22Rv1 (cell line): Measurements from ENCODE around the gene SLC35G3.

ENCODE experiments used
- ZFX ChIP-seq: fragments of 450-650 bp; IDR thresholded peaks from 2 replicates; pipeline ENCODE4 v1.6.1; 2017; ENCODE audit warnings: antibody characterized with exemption, borderline replicate concordance
- TF ChIP-seq, protein P1 (sequence below): fragments of 450-650 bp; IDR thresholded peaks from 2 replicates; pipeline ENCODE4 v1.5.1; 2017; ENCODE audit warnings: mild to moderate bottlenecking

DNA sequence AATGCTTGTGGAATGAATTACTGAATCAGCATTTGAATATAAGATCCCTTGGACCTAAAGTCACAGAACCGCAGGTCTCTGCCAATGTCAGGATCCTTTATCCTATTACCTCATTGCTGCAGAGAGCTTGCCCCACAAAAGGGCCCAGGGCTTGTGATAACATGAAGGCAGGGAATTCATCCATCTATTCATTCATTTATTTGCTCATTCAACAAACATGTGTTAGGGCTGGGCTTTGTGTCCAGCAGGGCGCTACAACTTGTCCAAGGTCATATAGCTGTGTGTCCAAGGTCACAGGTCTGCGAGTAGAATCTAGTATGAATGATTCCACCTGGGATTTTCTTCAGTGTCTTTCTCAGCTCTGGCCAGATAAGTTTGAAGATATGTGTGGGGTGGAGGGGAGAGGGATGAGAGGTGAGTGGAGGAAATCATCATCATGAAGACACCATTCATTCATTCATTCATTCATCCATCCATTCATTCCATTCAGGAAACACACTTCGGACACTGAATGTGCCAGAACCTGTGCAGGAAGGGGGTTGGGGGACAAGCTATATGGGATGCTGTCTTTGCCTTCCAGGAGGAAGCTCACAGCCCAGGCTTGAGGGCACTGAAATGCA lies 47.9 kb downstream of the SLC35G3 start:
- TF ChIP-seq, protein P1, sequence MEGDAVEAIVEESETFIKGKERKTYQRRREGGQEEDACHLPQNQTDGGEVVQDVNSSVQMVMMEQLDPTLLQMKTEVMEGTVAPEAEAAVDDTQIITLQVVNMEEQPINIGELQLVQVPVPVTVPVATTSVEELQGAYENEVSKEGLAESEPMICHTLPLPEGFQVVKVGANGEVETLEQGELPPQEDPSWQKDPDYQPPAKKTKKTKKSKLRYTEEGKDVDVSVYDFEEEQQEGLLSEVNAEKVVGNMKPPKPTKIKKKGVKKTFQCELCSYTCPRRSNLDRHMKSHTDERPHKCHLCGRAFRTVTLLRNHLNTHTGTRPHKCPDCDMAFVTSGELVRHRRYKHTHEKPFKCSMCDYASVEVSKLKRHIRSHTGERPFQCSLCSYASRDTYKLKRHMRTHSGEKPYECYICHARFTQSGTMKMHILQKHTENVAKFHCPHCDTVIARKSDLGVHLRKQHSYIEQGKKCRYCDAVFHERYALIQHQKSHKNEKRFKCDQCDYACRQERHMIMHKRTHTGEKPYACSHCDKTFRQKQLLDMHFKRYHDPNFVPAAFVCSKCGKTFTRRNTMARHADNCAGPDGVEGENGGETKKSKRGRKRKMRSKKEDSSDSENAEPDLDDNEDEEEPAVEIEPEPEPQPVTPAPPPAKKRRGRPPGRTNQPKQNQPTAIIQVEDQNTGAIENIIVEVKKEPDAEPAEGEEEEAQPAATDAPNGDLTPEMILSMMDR = no peak
- no peak for TF ChIP-seq ZFX
